Measurements from ENCODE around the gene MAP4.
"Not testable (repeated sequence)": the region's sequence is repeated elsewhere in the genome, so short reads cannot be mapped to it uniquely, and the experiment has no call there.

The MAP4 gene

GRCh38 chr3:47890828-47891612, 125.2 kb downstream of the MAP4 start:
- ATAC-seq, result no peak
- no peak for TF ChIP-seq ZNF8 (CRISPR knock-in tag; IDR thresholded peaks at IDR 0.05)
- TF ChIP-seq ZFP3 (CRISPR knock-in tag; IDR thresholded peaks at IDR 0.05), result no peak
- no peak for TF ChIP-seq ZC3H10 (CRISPR knock-in tag; IDR thresholded peaks at IDR 0.05)
- no peak for TF ChIP-seq ISL1 (CRISPR knock-in tag; IDR thresholded peaks at IDR 0.05)
- no peak for TF ChIP-seq ESRRG (CRISPR knock-in tag; IDR thresholded peaks at IDR 0.05)
- TF ChIP-seq ZNF565 (CRISPR knock-in tag; conservative IDR thresholded peaks at IDR 0.05; ENCODE audit: low read depth), result no peak
- TF ChIP-seq GLIS3 (CRISPR knock-in tag; IDR thresholded peaks at IDR 0.05), result no peak
- TF ChIP-seq, protein P1, sequence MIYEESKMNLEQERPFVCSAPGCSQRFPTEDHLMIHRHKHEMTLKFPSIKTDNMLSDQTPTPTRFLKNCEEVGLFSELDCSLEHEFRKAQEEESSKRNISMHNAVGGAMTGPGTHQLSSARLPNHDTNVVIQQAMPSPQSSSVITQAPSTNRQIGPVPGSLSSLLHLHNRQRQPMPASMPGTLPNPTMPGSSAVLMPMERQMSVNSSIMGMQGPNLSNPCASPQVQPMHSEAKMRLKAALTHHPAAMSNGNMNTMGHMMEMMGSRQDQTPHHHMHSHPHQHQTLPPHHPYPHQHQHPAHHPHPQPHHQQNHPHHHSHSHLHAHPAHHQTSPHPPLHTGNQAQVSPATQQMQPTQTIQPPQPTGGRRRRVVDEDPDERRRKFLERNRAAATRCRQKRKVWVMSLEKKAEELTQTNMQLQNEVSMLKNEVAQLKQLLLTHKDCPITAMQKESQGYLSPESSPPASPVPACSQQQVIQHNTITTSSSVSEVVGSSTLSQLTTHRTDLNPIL (CRISPR knock-in tag; IDR thresholded peaks at IDR 0.05; ENCODE audit: low read depth), result no peak
- TF ChIP-seq TCF4 (CRISPR knock-in tag; IDR thresholded peaks at IDR 0.05; ENCODE audit: borderline replicate concordance), result no peak
- no peak for TF ChIP-seq SNAI2 (CRISPR knock-in tag; IDR thresholded peaks at IDR 0.05)
- TF ChIP-seq CSRNP3 (CRISPR knock-in tag; IDR thresholded peaks at IDR 0.05), result no peak
- TF ChIP-seq PPARA (CRISPR knock-in tag; IDR thresholded peaks at IDR 0.05; ENCODE audit: borderline replicate concordance), result no peak
- no peak for TF ChIP-seq TOX (CRISPR knock-in tag; IDR thresholded peaks at IDR 0.05; ENCODE audit: borderline replicate concordance)
- no peak for TF ChIP-seq ZNF70 (CRISPR knock-in tag; IDR thresholded peaks at IDR 0.05)
- TF ChIP-seq ZFP30 (CRISPR knock-in tag; IDR thresholded peaks at IDR 0.05), result no peak
- TF ChIP-seq, protein P2, sequence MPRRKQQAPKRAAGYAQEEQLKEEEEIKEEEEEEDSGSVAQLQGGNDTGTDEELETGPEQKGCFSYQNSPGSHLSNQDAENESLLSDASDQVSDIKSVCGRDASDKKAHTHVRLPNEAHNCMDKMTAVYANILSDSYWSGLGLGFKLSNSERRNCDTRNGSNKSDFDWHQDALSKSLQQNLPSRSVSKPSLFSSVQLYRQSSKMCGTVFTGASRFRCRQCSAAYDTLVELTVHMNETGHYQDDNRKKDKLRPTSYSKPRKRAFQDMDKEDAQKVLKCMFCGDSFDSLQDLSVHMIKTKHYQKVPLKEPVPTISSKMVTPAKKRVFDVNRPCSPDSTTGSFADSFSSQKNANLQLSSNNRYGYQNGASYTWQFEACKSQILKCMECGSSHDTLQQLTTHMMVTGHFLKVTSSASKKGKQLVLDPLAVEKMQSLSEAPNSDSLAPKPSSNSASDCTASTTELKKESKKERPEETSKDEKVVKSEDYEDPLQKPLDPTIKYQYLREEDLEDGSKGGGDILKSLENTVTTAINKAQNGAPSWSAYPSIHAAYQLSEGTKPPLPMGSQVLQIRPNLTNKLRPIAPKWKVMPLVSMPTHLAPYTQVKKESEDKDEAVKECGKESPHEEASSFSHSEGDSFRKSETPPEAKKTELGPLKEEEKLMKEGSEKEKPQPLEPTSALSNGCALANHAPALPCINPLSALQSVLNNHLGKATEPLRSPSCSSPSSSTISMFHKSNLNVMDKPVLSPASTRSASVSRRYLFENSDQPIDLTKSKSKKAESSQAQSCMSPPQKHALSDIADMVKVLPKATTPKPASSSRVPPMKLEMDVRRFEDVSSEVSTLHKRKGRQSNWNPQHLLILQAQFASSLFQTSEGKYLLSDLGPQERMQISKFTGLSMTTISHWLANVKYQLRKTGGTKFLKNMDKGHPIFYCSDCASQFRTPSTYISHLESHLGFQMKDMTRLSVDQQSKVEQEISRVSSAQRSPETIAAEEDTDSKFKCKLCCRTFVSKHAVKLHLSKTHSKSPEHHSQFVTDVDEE (CRISPR knock-in tag; IDR thresholded peaks at IDR 0.05), result no peak
- no peak for TF ChIP-seq OSR1 (CRISPR knock-in tag; IDR thresholded peaks at IDR 0.05)
- no peak for TF ChIP-seq CSDC2 (CRISPR knock-in tag; IDR thresholded peaks at IDR 0.05)

DNA sequence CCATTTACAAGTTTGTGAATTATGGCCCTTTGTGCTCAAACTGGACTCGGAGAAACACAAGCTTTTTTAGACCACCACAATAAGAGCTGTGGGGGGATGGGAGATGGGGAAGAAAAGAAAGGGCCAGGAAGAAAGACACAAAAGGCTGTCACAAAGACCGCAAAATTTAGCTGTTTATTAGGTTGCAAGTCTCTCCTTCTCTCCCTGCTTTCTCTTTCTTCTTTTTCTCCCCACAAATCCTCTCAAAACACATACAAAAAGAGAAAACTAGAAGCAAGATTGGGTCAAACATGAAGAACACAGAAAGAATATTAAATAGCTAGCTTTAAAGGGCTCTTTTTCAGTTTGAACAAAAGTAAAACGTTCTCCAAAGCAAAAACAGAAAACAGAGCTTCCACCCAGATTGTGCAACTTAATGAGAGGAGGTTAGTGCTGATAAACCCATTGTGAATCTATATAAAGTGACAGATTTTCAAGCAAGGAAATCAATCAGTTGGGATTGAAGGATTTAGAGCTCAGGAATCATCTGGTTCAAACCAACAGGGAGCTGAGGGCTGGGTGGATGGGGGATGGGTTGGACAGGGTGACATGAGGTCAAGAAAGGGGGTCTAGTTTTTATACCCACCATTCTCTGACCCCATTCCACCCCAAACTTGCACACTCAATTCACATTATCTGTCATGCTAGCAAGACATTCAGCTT, 125.9 kb downstream of the MAP4 start:
- TF ChIP-seq PPARA (CRISPR knock-in tag; IDR thresholded peaks at IDR 0.05; ENCODE audit: borderline replicate concordance) (no peak), RARB (CRISPR knock-in tag; IDR thresholded peaks at IDR 0.05) (no peak), OSR1 (CRISPR knock-in tag; IDR thresholded peaks at IDR 0.05) (no peak), TCF4 (CRISPR knock-in tag; IDR thresholded peaks at IDR 0.05; ENCODE audit: borderline replicate concordance) (no peak), GLIS3 (CRISPR knock-in tag; IDR thresholded peaks at IDR 0.05) (no peak), ZFP3 (CRISPR knock-in tag; IDR thresholded peaks at IDR 0.05) (no peak)
- TF ChIP-seq, protein P3, sequence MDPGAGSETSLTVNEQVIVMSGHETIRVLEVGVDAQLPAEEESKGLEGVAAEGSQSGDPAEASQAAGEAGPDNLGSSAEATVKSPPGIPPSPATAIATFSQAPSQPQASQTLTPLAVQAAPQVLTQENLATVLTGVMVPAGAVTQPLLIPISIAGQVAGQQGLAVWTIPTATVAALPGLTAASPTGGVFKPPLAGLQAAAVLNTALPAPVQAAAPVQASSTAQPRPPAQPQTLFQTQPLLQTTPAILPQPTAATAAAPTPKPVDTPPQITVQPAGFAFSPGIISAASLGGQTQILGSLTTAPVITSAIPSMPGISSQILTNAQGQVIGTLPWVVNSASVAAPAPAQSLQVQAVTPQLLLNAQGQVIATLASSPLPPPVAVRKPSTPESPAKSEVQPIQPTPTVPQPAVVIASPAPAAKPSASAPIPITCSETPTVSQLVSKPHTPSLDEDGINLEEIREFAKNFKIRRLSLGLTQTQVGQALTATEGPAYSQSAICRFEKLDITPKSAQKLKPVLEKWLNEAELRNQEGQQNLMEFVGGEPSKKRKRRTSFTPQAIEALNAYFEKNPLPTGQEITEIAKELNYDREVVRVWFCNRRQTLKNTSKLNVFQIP (CRISPR knock-in tag; IDR thresholded peaks at IDR 0.05; ENCODE audit: borderline replicate concordance, low read depth), result no peak
- ATAC-seq, result no peak

DNA sequence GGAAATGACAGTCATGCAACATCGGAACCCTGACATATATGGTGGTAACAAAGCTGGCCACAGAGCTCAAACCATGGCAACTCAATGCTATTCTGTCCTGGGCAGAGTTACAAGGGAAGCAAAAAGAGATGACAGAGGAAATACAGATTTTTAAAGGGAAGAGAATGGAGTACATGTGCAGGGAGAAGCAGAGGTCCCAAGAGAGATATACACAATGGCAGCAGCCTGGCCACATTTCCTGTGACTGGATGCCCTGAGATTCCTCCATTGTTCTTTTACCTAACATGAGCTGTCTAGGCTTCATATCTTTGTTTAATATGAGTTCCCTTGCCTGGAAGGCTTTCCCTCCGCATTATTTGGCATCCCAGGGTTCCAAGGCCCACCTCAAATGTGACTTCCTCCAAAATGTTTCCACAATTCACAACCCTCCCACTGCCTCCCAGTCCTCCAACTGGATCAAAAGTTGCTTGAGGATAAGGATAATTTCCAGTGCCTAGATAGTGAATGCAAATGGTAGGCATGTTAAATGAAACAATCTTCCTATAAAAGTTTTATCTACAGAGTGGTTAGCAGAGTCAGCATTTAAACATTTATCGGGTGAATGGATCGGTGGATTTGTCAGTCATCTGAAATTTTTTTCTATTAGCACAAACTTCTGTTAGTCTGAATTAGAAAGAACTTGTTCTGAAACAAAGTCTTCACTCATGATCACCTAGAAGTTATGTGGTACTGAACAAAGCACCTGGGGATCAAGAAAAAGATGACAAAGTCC, 127.0 kb downstream of the MAP4 start:
- no peak for TF ChIP-seq TCF4 (CRISPR knock-in tag; IDR thresholded peaks at IDR 0.05; ENCODE audit: borderline replicate concordance)
- no peak for TF ChIP-seq ZC3H10 (CRISPR knock-in tag; IDR thresholded peaks at IDR 0.05)
- no peak for TF ChIP-seq BACH2 (CRISPR knock-in tag; IDR thresholded peaks at IDR 0.05; ENCODE audit: borderline replicate concordance)
- no peak for ATAC-seq

GRCh38 chr3:47887991-47888390, 128.2 kb downstream of the MAP4 start:
- not testable (repeated sequence) for ATAC-seq
